ENCODE measurements around the gene COL9A3.

The COL9A3 gene

GRCh38 chr20:62806383-62807050, 10.3 kb upstream of the COL9A3 start:
- Histone ChIP-seq H3K4me2 (peak overlapping the region; percentile 92), H3K27ac (no peak overlapping the region), H3K4me1 (ENCODE audit: low read depth, poor library complexity, severe bottlenecking) (peaks cover 17% of the 10 kb centered on the region)

GRCh38 chr20:62807444-62808210, 9.2 kb upstream of the COL9A3 start:
- no peak for TF ChIP-seq CTCF (conservative IDR thresholded peaks at IDR 0.05; ENCODE audit: low read depth, low read length)
- Histone ChIP-seq H3K4me2 (no peak overlapping the region), H3K9ac (no peak overlapping the region), H3K79me2 (ENCODE audit: insufficient read depth, low read depth) (peaks cover 24% of the 10 kb centered on the region), H3K4me1 (ENCODE audit: low read depth, poor library complexity, severe bottlenecking) (peaks cover 17% of the 10 kb centered on the region), H3K4me3 (IDR thresholded peaks at IDR 0.05; ENCODE audit: insufficient read depth, low read depth, low read length) (no peak overlapping the region), H3K36me3 (ENCODE audit: insufficient read depth) (no peaks in the 10 kb centered on the region; the same call in 1 of the 2 replicates), H2AFZ (ENCODE audit: low read depth) (no peak overlapping the region), H3K27ac (no peak overlapping the region), H4K20me1 (ENCODE audit: insufficient read depth) (no peaks in the 10 kb centered on the region), H3K27me3 (ENCODE audit: insufficient read depth, low read depth) (no peaks in the 10 kb centered on the region)

More at GRCh38 chr20:62806383-62807050, 10.3 kb upstream of the COL9A3 start:
- no peak overlapping the region for H3K4me3 ChIP-seq (IDR thresholded peaks at IDR 0.05; ENCODE audit: insufficient read depth, low read depth, low read length)
- no peaks in the 10 kb centered on the region for H3K27me3 ChIP-seq (ENCODE audit: insufficient read depth, low read depth)
- no peak overlapping the region for H3K9ac ChIP-seq
- no peaks in the 10 kb centered on the region; the same call in 1 of the 2 replicates for H3K36me3 ChIP-seq (ENCODE audit: insufficient read depth)
- TF ChIP-seq CTCF (conservative IDR thresholded peaks at IDR 0.05; ENCODE audit: low read depth, low read length), result no peak
- H3K79me2 ChIP-seq (ENCODE audit: insufficient read depth, low read depth), result peaks cover 24% of the 10 kb centered on the region
- H4K20me1 ChIP-seq (ENCODE audit: insufficient read depth), result no peaks in the 10 kb centered on the region
- no peak overlapping the region for H2AFZ ChIP-seq (ENCODE audit: low read depth)

GRCh38 chr20:62808211-62808865, 8.5 kb upstream of the COL9A3 start:
- Histone ChIP-seq H4K20me1 (ENCODE audit: insufficient read depth) (no peaks in the 10 kb centered on the region), H3K9ac (no peak overlapping the region), H3K27ac (no peak overlapping the region), H3K4me3 (IDR thresholded peaks at IDR 0.05; ENCODE audit: insufficient read depth, low read depth, low read length) (no peak overlapping the region), H3K79me2 (ENCODE audit: insufficient read depth, low read depth) (peaks cover 24% of the 10 kb centered on the region), H3K4me2 (no peak overlapping the region), H3K36me3 (ENCODE audit: insufficient read depth) (no peaks in the 10 kb centered on the region; the same call in 1 of the 2 replicates), H3K27me3 (ENCODE audit: insufficient read depth, low read depth) (no peaks in the 10 kb centered on the region), H2AFZ (ENCODE audit: low read depth) (no peak overlapping the region), H3K4me1 (ENCODE audit: low read depth, poor library complexity, severe bottlenecking) (peaks cover 17% of the 10 kb centered on the region)
- peak; percentile 95 for TF ChIP-seq CTCF (conservative IDR thresholded peaks at IDR 0.05; ENCODE audit: low read depth, low read length)

GRCh38 chr20:62809530-62810428, 7.1 kb upstream of the COL9A3 start:
- H3K27ac ChIP-seq, result no peak overlapping the region
- no peaks in the 10 kb centered on the region; the same call in 1 of the 2 replicates for H3K36me3 ChIP-seq (ENCODE audit: insufficient read depth)
- no peak overlapping the region for H3K4me3 ChIP-seq (IDR thresholded peaks at IDR 0.05; ENCODE audit: insufficient read depth, low read depth, low read length)
- H2AFZ ChIP-seq (ENCODE audit: low read depth), result no peak overlapping the region
- peaks cover 13% of the 10 kb centered on the region for H3K4me1 ChIP-seq (ENCODE audit: low read depth, poor library complexity, severe bottlenecking)
- no peak for TF ChIP-seq CTCF (conservative IDR thresholded peaks at IDR 0.05; ENCODE audit: low read depth, low read length)
- peaks cover 24% of the 10 kb centered on the region for H3K79me2 ChIP-seq (ENCODE audit: insufficient read depth, low read depth)
- no peak overlapping the region for H3K9ac ChIP-seq
- no peaks in the 10 kb centered on the region for H4K20me1 ChIP-seq (ENCODE audit: insufficient read depth)
- H3K4me2 ChIP-seq, result no peak overlapping the region
- H3K27me3 ChIP-seq (ENCODE audit: insufficient read depth, low read depth), result no peaks in the 10 kb centered on the region
